Measurements from ENCODE around the gene TMEM94. TPM values are rescaled to one million over a fixed set of nuclear protein-coding genes. Genes with fewer than 3 reads are reported as not detected.

Gene TMEM94
- polyA plus RNA-seq, 2 of the 4 experiments (the other 2 are of a cell fraction), result 30.5 to 63.8 TPM

DNA sequence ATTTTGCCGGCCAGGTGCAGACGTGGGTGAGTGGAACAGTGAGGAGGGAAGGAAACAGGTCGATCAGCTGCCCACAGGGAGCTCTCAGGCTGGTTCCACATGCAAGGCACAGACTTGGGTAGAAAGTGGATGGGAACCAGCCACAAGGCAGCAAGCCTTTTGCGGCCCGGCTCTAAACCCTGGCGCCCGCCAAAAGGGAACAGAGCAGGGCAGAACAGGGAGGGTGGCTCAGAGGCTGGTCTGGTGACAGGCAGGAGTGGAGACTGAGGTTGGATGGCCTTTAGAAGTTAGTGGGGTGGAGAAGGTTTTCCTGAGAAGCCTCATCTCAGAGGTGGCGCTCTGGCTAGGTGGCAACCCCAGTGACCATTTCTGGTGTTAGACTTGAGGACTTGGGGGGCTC, 79.4 kb downstream of the TMEM94 start:
- ATAC-seq (no peak), FAIRE-seq (no peak), DNase-seq (ENCODE audit: low read depth in 1 of 2, low spot score in 1 of 2) (no peak)
- Histone ChIP-seq H3K27ac (no peak overlapping the region), H3K4me1 (peaks cover 27% of the 10 kb centered on the region), H3K4me2 (no peak overlapping the region), H3K9me3 (no peaks in the 10 kb centered on the region), H3K4me3 (no peak overlapping the region)
- 90% methylated on average over 8 of the region's 8 CpGs for WGBS (ENCODE audit: missing lambda C conversion rate)
- POLR2A ChIA-PET, result no interaction called here
- CTCF ChIA-PET, result interaction anchor here (1.1 to 1.3 kb wide), 7 partner anchors 9 to 296 kb away, joined by 3 to 4 read pairs (median 3); partner anchors contain the start of genes SMIM5 and TSEN54
- TF ChIP-seq FOXS1 (CRISPR knock-in tag; IDR thresholded peaks at IDR 0.05), result no peak
- TF ChIP-seq JUNB (IDR thresholded peaks at IDR 0.05), result no peak
- TF ChIP-seq HOXB5 (CRISPR knock-in tag; IDR thresholded peaks at IDR 0.05), result no peak
- TF ChIP-seq CHD4 (IDR thresholded peaks at IDR 0.05; ENCODE audit: borderline replicate concordance), result no peak
- TF ChIP-seq ZC3H11A (IDR thresholded peaks at IDR 0.05), result no peak
- TF ChIP-seq TFCP2L1 (CRISPR knock-in tag; IDR thresholded peaks at IDR 0.05), result no peak
- no peak for TF ChIP-seq PHF8 (IDR thresholded peaks at IDR 0.05; ENCODE audit: borderline replicate concordance, low read depth)
- TF ChIP-seq ZFP36 (IDR thresholded peaks at IDR 0.05; ENCODE audit: borderline replicate concordance, partially characterized antibody), result no peak
- TF ChIP-seq HDAC2 (IDR thresholded peaks at IDR 0.05), result no peak

DNA sequence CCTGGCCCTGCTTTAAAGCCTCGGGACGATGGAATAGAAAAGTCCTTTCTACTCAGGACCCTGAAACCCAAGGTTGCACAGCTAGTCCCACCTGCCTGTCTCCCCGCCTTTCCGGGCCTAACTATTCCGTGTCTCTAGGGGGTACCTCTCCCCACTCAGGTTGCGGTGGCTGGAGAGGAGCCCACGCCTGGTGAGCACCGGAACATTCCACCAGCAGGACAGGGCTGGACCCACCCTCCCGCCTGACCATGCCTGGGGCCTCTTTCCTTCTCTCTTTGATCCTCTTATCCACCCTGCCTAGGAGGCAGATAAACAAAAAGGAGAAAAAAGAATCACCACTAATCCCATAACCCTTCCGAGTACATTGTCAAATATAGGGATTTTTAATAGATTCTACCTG, 79.9 kb downstream of the TMEM94 start:
- DNase-seq (ENCODE audit: low read depth in 1 of 2, low spot score in 1 of 2) (no peak), ATAC-seq (no peak), FAIRE-seq (no peak)
- WGBS (ENCODE audit: missing lambda C conversion rate), result 85% methylated on average over 10 of the region's 10 CpGs
- Histone ChIP-seq H3K9me3 (no peaks in the 10 kb centered on the region), H3K4me3 (no peak overlapping the region), H3K4me2 (no peak overlapping the region), H3K27ac (no peak overlapping the region), H3K4me1 (peaks cover 27% of the 10 kb centered on the region)
- POLR2A ChIA-PET, result no interaction called here
- TF ChIP-seq CHD2 (IDR thresholded peaks at IDR 0.05; ENCODE audit: low read length, partially characterized antibody), result no peak
- no peak for TF ChIP-seq TP53 (CRISPR knock-in tag; IDR thresholded peaks at IDR 0.05)
- TF ChIP-seq HEYL (CRISPR knock-in tag; IDR thresholded peaks at IDR 0.05), result no peak
- no peak for TF ChIP-seq RAD21 (conservative IDR thresholded peaks at IDR 0.05 in 1 of 2, IDR thresholded peaks at IDR 0.05 in 1 of 2)
- TF ChIP-seq RFX5 (IDR thresholded peaks at IDR 0.05), result no peak
- no peak for TF ChIP-seq HDAC2 (IDR thresholded peaks at IDR 0.05)
- no peak for TF ChIP-seq ZFP36 (IDR thresholded peaks at IDR 0.05; ENCODE audit: borderline replicate concordance, partially characterized antibody)
- no peak for TF ChIP-seq BHLHE40 (IDR thresholded peaks at IDR 0.05; ENCODE audit: low read depth, low read length)
- TF ChIP-seq EHMT2 (IDR thresholded peaks at IDR 0.05; ENCODE audit: low read depth), result no peak
- TF ChIP-seq, protein P1, sequence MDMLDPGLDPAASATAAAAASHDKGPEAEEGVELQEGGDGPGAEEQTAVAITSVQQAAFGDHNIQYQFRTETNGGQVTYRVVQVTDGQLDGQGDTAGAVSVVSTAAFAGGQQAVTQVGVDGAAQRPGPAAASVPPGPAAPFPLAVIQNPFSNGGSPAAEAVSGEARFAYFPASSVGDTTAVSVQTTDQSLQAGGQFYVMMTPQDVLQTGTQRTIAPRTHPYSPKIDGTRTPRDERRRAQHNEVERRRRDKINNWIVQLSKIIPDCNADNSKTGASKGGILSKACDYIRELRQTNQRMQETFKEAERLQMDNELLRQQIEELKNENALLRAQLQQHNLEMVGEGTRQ (IDR thresholded peaks at IDR 0.05), result no peak
- no peak for TF ChIP-seq CEBPB (IDR thresholded peaks at IDR 0.05)
- TF ChIP-seq POLR2A (IDR thresholded peaks at IDR 0.05; ENCODE audit: low read length), result no peak
- TF ChIP-seq NFE2L2 (conservative IDR thresholded peaks at IDR 0.05; ENCODE audit: low read length), result no peak
- CTCF ChIA-PET, result interaction anchor here (1.3 to 2.8 kb wide), 3 partner anchors 9 to 296 kb away, joined by 3 to 14 read pairs (median 4); partner anchors contain the start of gene TSEN54

DNA sequence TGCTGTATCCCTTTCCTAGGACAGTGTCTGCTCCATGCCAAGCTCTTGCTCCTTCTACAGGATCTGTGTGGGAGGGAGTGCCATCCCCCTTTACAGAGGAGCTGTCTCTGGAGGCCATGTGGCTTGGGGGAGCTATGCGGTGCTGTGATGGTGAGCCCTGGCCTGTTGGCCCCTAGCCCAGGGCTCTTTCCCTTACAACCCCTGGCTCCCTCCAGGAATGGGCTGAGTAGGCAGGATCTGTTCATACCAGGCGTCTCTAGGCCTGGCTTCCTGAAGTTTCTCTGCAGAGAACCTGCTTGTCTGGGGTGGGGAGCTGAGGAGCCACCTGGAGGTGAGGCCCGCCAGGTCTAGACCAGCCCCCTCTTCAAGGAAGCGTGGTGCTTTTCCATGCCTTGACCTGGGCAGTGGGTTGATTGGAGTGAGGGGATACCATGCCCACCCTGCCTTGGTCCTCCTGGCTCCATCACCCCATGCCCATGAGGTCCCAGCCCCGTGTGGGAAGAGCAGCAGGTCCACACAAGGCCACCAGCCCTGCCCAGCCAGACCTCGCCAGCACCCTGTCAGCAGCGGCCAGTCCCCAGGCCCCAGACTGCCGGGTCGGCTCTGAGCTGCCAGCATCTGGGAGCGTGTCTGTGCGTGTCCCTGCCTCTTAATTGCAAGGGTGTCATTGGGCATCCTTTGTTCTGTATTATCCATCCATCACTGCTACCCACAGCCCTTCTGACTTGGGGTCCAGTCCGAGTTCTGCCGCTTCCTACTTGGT, 83.7 kb downstream of the TMEM94 start:
- H3K4me2 ChIP-seq, result no peak overlapping the region
- peaks cover 18% of the 10 kb centered on the region for H3K4me1 ChIP-seq
- no peak overlapping the region for H3K4me3 ChIP-seq
- peak; percentile 16 to 22; a peak in 4 of 6 replicates for ATAC-seq
- peak overlapping the region in 1 of 2 experiments; percentile 68; a peak in 3 of 6 replicates for H3K27ac ChIP-seq
- H3K9me3 ChIP-seq, result no peaks in the 10 kb centered on the region
- TF ChIP-seq JUN (IDR thresholded peaks at IDR 0.05) (0 out of 5 replicates have a peak, but pooled peaks of 1 of the 2 experiments have one; percentile 6), ESRRA (IDR thresholded peaks at IDR 0.05; ENCODE audit: borderline replicate concordance, low read length) (no peak)
- WGBS (ENCODE audit: missing lambda C conversion rate), result 91% methylated on average over 13 of the region's 13 CpGs
- ChIA-PET CTCF (interaction anchor here (0.6 to 3.5 kb wide), 4 partner anchors 10 to 209 kb away, joined by 3 to 14 read pairs (median 3); partner anchors contain the start of gene SMIM5), POLR2A (interaction anchor here (0.5 kb wide), 1 partner anchor 19 kb away, joined by 5 read pairs; no protein-coding TSS in a partner anchor)
- no peak for DNase-seq (ENCODE audit: low read depth in 1 of 2, low spot score in 1 of 2)
- no peak for FAIRE-seq

Data from A549 (cell line).